Pancreas (tissue), 10 donors: ENCODE measurements around the gene NKPD1. TPM values are rescaled to one million over a fixed set of nuclear protein-coding genes. Genes with fewer than 3 reads are reported as not detected.

ENCODE experiments used
- ATAC-seq, 4 donors: fragments of 200-7000 bp; cut with Tn5 transposase; one replicate each; pipeline versions ENCODE4 v1.8.0 to v1.9.1; 2020; ENCODE audit warnings: mild to moderate bottlenecking in 4 of 4, moderate library complexity in 4 of 4
- DNase-seq, 6 donors: peaks; one replicate each; pipeline ENCODE4 v3.0.0-alpha.2; 2020
- FAIRE-seq: peaks from 2 replicates; lab custom pipeline; 2012; peaks lifted over from hg19 to GRCh38; lab: Jason Lieb, UNC
- H3K27ac ChIP-seq, 4 donors: fragments of 200-600 bp; sonication (generic); 1 replicate in 3 of 4; 2 replicates in 1 of 4; pipeline versions ENCODE4 v1.5.0 to v1.8.0; 2020
- H3K27me3 ChIP-seq, 4 donors: fragments of 200-600 bp; one replicate each; pipeline ENCODE4 v1.8.0; 2021
- H3K36me3 ChIP-seq, 3 donors: fragments of 200-600 bp; sonication (generic) in 1 of 3; one replicate each; pipeline versions ENCODE4 v1.5.0 to v1.8.0; 2020 to 2021
- H3K4me1 ChIP-seq, 3 donors: fragments of 200-600 bp; one replicate each; pipeline ENCODE4 v1.8.0; 2021
- H3K4me3 ChIP-seq, 4 donors: fragments of 200-600 bp; sonication (generic) in 2 of 4; one replicate each; pipeline versions ENCODE4 v1.5.0 to v1.8.0; 2020 to 2021
- H3K9me3 ChIP-seq, 4 donors: fragments of 200-600 bp; one replicate each; pipeline ENCODE4 v1.8.0; 2021
- CTCF ChIP-seq, 4 donors: fragments of 200-600 bp; sonication (generic) in 3 of 4; IDR thresholded peaks; one replicate each; pipeline versions ENCODE4 v1.5.0 to v1.8.0; 2021; ENCODE audit warnings: antibody characterized with exemption in 4 of 4
- WGBS, 2 donors: extraction: QIAGEN DNeasy Blood & Tissue Kit; methylation state at CpG; one replicate each; pipeline ENCODE4 v1.1.7; 2013; 5-methylcytosine and 5-hydroxymethylcytosine counted together
- intact Hi-C, 3 donors: fragments of 100-400 bp; cut with DNase I; formaldehyde crosslinking; loops; one replicate each; pipeline versions ENCODE4 v1.11.1 to v1.14.2; 2022
- polyA plus RNA-seq, 2 donors: library from polyadenylated mRNA; stranded (reverse); fragments of 200-250 nt; gene quantifications; one replicate each; pipeline ENCODE4 v1.2.3, GENCODE V29; 2013
- total RNA-seq, 6 donors: library from RNA; stranded (reverse); fragmentation: NEBNext Ultra II Directional in 4 of 6; extraction: Animal tissue kit (Norgen Biotek cat#: 25700) in 4 of 6; gene quantifications; one replicate each; pipeline versions ENCODE4 v1.2.1 to v1.2.4, GENCODE V29; 2021 to 2023
- donor health status: healthy with polysubstance abuse.
- donor health status: DM: no; HTN: no; CAD: no; lungs with moderate emphysema.
- donor health status: DM: no; HTN: no; CAD: no.
- donor health status: control.
- donor health status: control.
- donor health status: Bipolar disorder and iron deficiency.
- donor health status: DM: yes; HTN: yes; CAD: no.
- donor health status: DM: no; HTN: no; CAD: no.
- donor health status: DM: no; HTN: no; CAD: no.
- donor health status: DM: yes; HTN: yes; CAD: no.

Gene NKPD1
- total and polyA plus RNA-seq, 8 donors = 0.03 to 0.33 (median 0.14) TPM; not detected in 4

DNA sequence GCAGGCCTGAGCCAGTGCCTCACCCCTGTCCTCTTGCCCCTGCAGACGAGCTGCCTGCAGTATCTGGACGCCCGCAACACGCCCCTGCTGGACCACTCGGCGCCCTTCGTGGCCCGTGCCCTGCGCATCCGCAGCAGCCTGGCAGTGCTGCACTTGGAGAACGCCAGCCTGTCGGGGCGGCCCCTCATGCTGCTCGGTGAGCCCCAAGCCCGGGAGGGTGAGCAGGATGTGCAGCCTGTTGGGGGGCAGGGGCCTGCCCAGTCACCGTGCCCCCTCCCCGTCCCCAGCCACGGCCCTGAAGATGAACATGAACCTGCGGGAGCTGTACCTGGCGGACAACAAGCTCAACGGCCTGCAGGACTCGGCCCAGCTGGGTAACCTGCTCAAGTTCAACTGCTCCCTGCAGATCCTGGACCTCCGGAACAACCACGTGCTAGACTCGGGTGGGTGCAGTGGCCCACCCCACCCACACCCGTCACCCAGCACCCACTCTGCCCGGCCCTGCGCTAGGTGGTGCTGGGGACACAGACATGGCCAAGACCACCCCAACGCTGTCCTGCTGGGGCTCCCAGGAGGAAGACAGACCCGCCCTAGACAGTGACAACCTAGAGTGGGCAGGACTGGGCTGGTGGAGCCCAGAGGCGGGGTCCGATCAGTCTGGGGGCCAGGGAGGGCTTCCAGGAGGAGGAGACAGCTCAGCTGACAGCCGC lies 18.6 kb downstream of the NKPD1 start:
- DNase-seq = peak in 1 of 6 donors; percentile 66
- Histone ChIP-seq H3K4me3 (no peak overlapping the region), H3K4me1 (no peaks in the 10 kb centered on the region), H3K9me3 (no peaks in the 10 kb centered on the region), H3K27me3 (no peaks in the 10 kb centered on the region), H3K27ac (no peak overlapping the region), H3K36me3 (peaks cover 0 to 17% (median 0%) of the 10 kb centered on the region in 3 donors)
- no peak for FAIRE-seq
- 91 to 95% methylated on average over 33 of the region's 33 CpGs for WGBS, 2 donors
- no peak for TF ChIP-seq CTCF (IDR thresholded peaks at IDR 0.05)
- intact Hi-C loops = no loop called here
- no peak for ATAC-seq

DNA sequence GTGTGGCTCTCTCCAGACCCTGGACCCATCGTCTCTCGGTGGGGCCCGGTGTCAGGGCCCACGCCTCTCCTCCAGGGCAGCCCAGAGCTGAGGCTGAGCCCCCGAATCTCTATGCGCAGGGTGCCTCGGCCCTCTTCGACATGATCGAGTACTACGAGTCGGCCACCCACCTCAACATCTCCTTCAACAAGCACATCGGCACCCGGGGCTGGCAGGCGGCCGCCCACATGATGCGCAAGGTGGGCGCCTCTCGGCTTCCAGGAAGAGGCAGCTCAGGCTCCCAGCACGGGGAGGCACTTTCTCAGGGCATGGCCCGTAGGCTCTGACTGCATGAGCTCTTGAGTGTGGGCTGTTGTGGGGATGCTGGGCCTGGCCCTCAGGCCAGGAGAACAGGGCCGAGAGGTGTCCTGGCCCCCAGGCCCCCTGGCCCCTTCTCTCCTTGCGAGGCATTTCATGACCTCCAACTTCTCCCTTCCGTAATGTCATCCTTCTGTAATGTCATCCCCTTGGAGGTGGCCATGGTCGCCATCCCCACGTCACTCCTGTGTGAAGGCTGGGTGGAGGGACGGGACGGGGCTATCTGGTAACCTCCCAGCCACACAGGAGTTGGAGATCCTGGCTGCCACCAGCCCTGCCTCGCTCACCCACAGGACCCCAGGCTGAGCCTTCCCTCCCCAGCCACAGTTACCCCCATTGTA lies 19.4 kb downstream of the NKPD1 start:
- H3K36me3 ChIP-seq = peaks cover 0 to 17% (median 0%) of the 10 kb centered on the region in 3 donors

GRCh38 chr19:45140533-45140932 lies 20.2 kb downstream of the NKPD1 start:
- FAIRE-seq (no peak), DNase-seq (no peak), ATAC-seq (no peak)
- no peaks in the 10 kb centered on the region for H3K4me1 ChIP-seq
- no peak overlapping the region for H3K4me3 ChIP-seq
- H3K36me3 ChIP-seq = peaks cover 0 to 16% (median 0%) of the 10 kb centered on the region in 3 donors
- no peak for TF ChIP-seq CTCF (IDR thresholded peaks at IDR 0.05)
- 89 to 90% methylated on average over 11 of the region's 11 CpGs for WGBS, 2 donors
- no peaks in the 10 kb centered on the region for H3K27me3 ChIP-seq
- intact Hi-C loops = no loop called here
- no peaks in the 10 kb centered on the region for H3K9me3 ChIP-seq
- no peak overlapping the region for H3K27ac ChIP-seq

More for the DNA sequence above, 19.4 kb downstream of the NKPD1 start:
- Histone ChIP-seq H3K4me3 (no peak overlapping the region), H3K27me3 (no peaks in the 10 kb centered on the region), H3K4me1 (no peaks in the 10 kb centered on the region), H3K27ac (no peak overlapping the region), H3K9me3 (no peaks in the 10 kb centered on the region)
- intact Hi-C loops = no loop called here
- DNase-seq = peak in 1 of 6 donors; percentile 61
- WGBS, 2 donors = 92 to 99% methylated on average over 26 to 28 of the region's 28 CpGs
- TF ChIP-seq CTCF (IDR thresholded peaks at IDR 0.05) = no peak
- no peak for FAIRE-seq
- ATAC-seq = no peak

- WGBS, 2 donors = 88 to 95% methylated on average over 8 of the region's 8 CpGs
- FAIRE-seq = no peak
- H3K4me1 ChIP-seq = no peaks in the 10 kb centered on the region
- TF ChIP-seq CTCF (IDR thresholded peaks at IDR 0.05) = no peak
- ATAC-seq = no peak
- H3K27me3 ChIP-seq = no peaks in the 10 kb centered on the region
- no peak for DNase-seq
- no peaks in the 10 kb centered on the region for H3K9me3 ChIP-seq
- H3K4me3 ChIP-seq = no peak overlapping the region
- peaks cover 0 to 12% (median 0%) of the 10 kb centered on the region in 3 donors for H3K36me3 ChIP-seq
- intact Hi-C loops = no loop called here
- no peak overlapping the region for H3K27ac ChIP-seq
These were observed 20.7 kb downstream of the NKPD1 start for GRCh38 chr19:45140144-45140503.
